Stimulated activated naive CD4-positive, alpha-beta T cell (primary cell): ENCODE data around the gene LDB1.

ENCODE experiments used
- DNase-seq, 6 experiments: peaks; one replicate each; lab custom pipeline; 2025; lab: John Stamatoyannopoulos, UW

The LDB1 gene

DNA sequence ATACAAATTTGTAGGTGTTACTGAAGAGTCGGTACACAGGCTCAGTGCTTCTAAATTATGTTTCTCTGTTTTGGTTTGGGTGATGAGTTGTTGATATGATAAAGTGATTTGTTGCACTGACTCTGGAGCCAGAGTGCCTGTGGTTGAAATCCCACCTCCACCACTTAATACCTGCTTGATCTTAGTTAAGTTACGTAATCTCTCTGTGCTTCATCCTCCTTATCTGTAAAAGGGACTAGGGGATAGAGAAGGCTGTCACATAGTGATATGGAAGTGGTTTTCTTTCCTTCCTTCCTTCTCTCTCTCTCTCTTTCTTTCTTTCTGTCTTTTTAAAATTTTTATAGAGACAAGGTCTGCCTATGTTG lies 55.7 kb downstream of the LDB1 start:
- DNase-seq, result no peak

DNA sequence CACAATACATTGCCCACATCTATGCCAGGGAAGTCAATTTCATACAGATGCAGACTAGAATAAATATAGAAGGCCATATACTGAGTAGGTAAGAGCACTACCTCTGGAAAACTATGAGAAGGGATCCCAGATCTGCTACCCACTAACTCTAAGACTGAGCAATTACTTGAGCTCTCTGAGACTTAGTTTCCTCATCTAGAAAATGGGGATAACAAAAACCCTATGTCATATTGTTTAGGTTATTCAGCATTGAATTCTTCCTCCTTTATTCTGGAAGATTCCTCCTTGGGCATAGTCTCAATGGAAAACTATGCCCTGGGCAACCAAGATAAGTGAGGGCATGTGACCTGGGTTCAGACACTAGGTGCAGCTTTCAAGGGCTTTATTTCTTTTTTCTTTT lies 60.2 kb downstream of the LDB1 start:
- no peak for DNase-seq
